Erythroblast (primary cell): ENCODE measurements around the gene DRC1.

ENCODE experiments used
- GATA1 ChIP-seq: IDR thresholded peaks from 2 replicates; pipeline ENCODE4 v1.6.1; 2011; ENCODE audit warnings: low read depth, mild to moderate bottlenecking, control low read depth, low read length, moderate library complexity
- POLR2A ChIP-seq: IDR thresholded peaks from 2 replicates; pipeline ENCODE4 v1.6.1; 2011; ENCODE audit warnings: mild to moderate bottlenecking, low read length

GRCh38 chr2:26503231-26503880 lies 101.6 kb downstream of the DRC1 start:
- TF ChIP-seq POLR2A (no peak), GATA1 (no peak)
